SU-DHL-6 (cell line): Measurements from ENCODE around the gene MALRD1.

Experiments used
- H2AFZ ChIP-seq: fragments of 200-600 bp; sonication (generic); 2 replicates; pipeline ENCODE4 v1.6.1; 2014; ENCODE audit warnings: low read depth, mild to moderate bottlenecking, moderate library complexity, mixed read lengths, antibody characterized with exemption, low read length; ENCODE audit not compliant: severe bottlenecking
- H3F3A ChIP-seq: fragments of 200-600 bp; shearing (Covaris generic); 2 replicates; pipeline ENCODE4 v1.6.0; 2016; ENCODE audit warnings: antibody characterized with exemption, mild to moderate bottlenecking; ENCODE audit not compliant: insufficient read depth
- H3K27ac ChIP-seq: fragments of 200-600 bp; sonication (generic); 2 replicates; pipeline ENCODE4 v1.5.1; 2016; ENCODE audit warnings: low read depth, mild to moderate bottlenecking, low read length, moderate library complexity, mixed read lengths
- H3K27me3 ChIP-seq: fragments of 200-600 bp; sonication (generic), shearing (Covaris generic); 2 replicates; pipeline ENCODE4 v1.6.0; 2014; ENCODE audit warnings: mild to moderate bottlenecking, low read length
- H3K36me3 ChIP-seq: fragments of 200-600 bp; sonication (generic); 2 replicates; pipeline ENCODE4 v1.6.1; 2014; ENCODE audit warnings: mild to moderate bottlenecking, low read length, mixed read lengths
- H3K4me2 ChIP-seq: fragments of 300-600, 200-600 bp; shearing (Covaris generic), sonication (generic); 2 replicates; pipeline ENCODE4 v1.6.0; 2014; ENCODE audit warnings: low read length, low read depth, mild to moderate bottlenecking; ENCODE audit not compliant: poor library complexity, severe bottlenecking
- H3K4me3 ChIP-seq: fragments of 200-600 bp; sonication (generic); 2 replicates; pipeline ENCODE4 v1.5.1; 2014; ENCODE audit warnings: antibody characterized with exemption, low read length, mild to moderate bottlenecking, mixed read lengths; ENCODE audit not compliant: insufficient read depth, poor library complexity, severe bottlenecking
- H3K79me2 ChIP-seq: fragments of 200-600 bp; sonication (generic); 2 replicates; pipeline ENCODE4 v1.6.1; 2014; ENCODE audit warnings: mild to moderate bottlenecking, low read length, moderate library complexity; ENCODE audit not compliant: insufficient read depth
- H3K9ac ChIP-seq: fragments of 200-600 bp; sonication (generic); 2 replicates; pipeline ENCODE4 v1.7.0; 2014; ENCODE audit warnings: mild to moderate bottlenecking, low read length
- H3K9me2 ChIP-seq: fragments of 200-600 bp; sonication (generic); replicated peaks from 2 replicates; pipeline ENCODE4 v1.6.1; 2014; ENCODE audit warnings: low read length; ENCODE audit not compliant: insufficient read depth
- H3K9me3 ChIP-seq: fragments of 200-600 bp; sonication (generic); 2 replicates; pipeline ENCODE4 v1.6.1; 2014; ENCODE audit warnings: low read length, mixed read lengths; ENCODE audit not compliant: insufficient read depth
- H4K20me1 ChIP-seq: fragments of 200-600 bp; sonication (generic); 2 replicates; pipeline ENCODE4 v1.6.1; 2014; ENCODE audit warnings: low read depth, mild to moderate bottlenecking, antibody characterized with exemption, low read length, moderate library complexity, mixed read lengths
- CTCF ChIP-seq: fragments of 200-600 bp; sonication (generic); IDR thresholded peaks from one replicate; pipeline ENCODE4 v1.5.1; 2017; ENCODE audit warnings: antibody characterized with exemption, mild to moderate bottlenecking, low read length, moderate library complexity; ENCODE audit not compliant: insufficient read depth, poor library complexity, severe bottlenecking
- EZH2phosphoT487 ChIP-seq: fragments of 200-600 bp; sonication (generic), shearing (Covaris generic); conservative IDR thresholded peaks from 2 replicates; pipeline ENCODE4 v1.6.1; 2018; ENCODE audit warnings: mild to moderate bottlenecking, antibody characterized with exemption, low read length, moderate library complexity, mixed read lengths

MALRD1 gene

GRCh38 chr10:19606968-19607367, 558.4 kb downstream of the MALRD1 start:
- H3K27ac ChIP-seq: no peak overlapping the region
- H3K4me3 ChIP-seq: no peak overlapping the region
- no peak overlapping the region for H3K9ac ChIP-seq
- no peaks in the 10 kb centered on the region for H4K20me1 ChIP-seq
- no peaks in the 10 kb centered on the region for H3K36me3 ChIP-seq
- H3K4me2 ChIP-seq: no peak overlapping the region
- H3F3A ChIP-seq: no peaks in the 10 kb centered on the region
- no peak overlapping the region for H2AFZ ChIP-seq
- H3K9me3 ChIP-seq: no peaks in the 10 kb centered on the region
- no peaks in the 10 kb centered on the region for H3K27me3 ChIP-seq
- H3K79me2 ChIP-seq: no peaks in the 10 kb centered on the region
- TF ChIP-seq EZH2phosphoT487: no peak
- no peaks in the 10 kb centered on the region for H3K9me2 ChIP-seq

- no peak overlapping the region for H2AFZ ChIP-seq
- H4K20me1 ChIP-seq: no peaks in the 10 kb centered on the region
- no peaks in the 10 kb centered on the region for H3F3A ChIP-seq
- no peak overlapping the region for H3K4me3 ChIP-seq
- H3K27ac ChIP-seq: no peak overlapping the region
- no peak overlapping the region for H3K4me2 ChIP-seq
- no peaks in the 10 kb centered on the region for H3K79me2 ChIP-seq
- no peak for TF ChIP-seq EZH2phosphoT487
- TF ChIP-seq CTCF: no peak
- H3K9ac ChIP-seq: no peak overlapping the region
- no peaks in the 10 kb centered on the region for H3K27me3 ChIP-seq
- H3K36me3 ChIP-seq: no peaks in the 10 kb centered on the region
- no peaks in the 10 kb centered on the region for H3K9me3 ChIP-seq
- no peaks in the 10 kb centered on the region for H3K9me2 ChIP-seq
Observed at GRCh38 chr10:19611775-19612174, 563.2 kb downstream of the MALRD1 start.

- no peak overlapping the region for H3K4me3 ChIP-seq
- no peaks in the 10 kb centered on the region for H3K27me3 ChIP-seq
- no peaks in the 10 kb centered on the region for H3K79me2 ChIP-seq
- H4K20me1 ChIP-seq: no peaks in the 10 kb centered on the region
- H3K9me2 ChIP-seq: no peaks in the 10 kb centered on the region
- no peaks in the 10 kb centered on the region for H3F3A ChIP-seq
- H3K36me3 ChIP-seq: no peaks in the 10 kb centered on the region
- no peak overlapping the region for H3K4me2 ChIP-seq
- no peak overlapping the region for H2AFZ ChIP-seq
- no peak overlapping the region for H3K27ac ChIP-seq
- H3K9me3 ChIP-seq: no peaks in the 10 kb centered on the region
- H3K9ac ChIP-seq: no peak overlapping the region
- TF ChIP-seq CTCF (no peak), EZH2phosphoT487 (no peak)
Observed at GRCh38 chr10:19616966-19617365, 568.4 kb downstream of the MALRD1 start.

GRCh38 chr10:19620811-19621210, 572.2 kb downstream of the MALRD1 start:
- Histone ChIP-seq H4K20me1 (no peaks in the 10 kb centered on the region), H3K4me3 (no peak overlapping the region), H3K27me3 (no peaks in the 10 kb centered on the region), H3K9me2 (no peaks in the 10 kb centered on the region), H2AFZ (no peak overlapping the region), H3K4me2 (no peak overlapping the region), H3K27ac (no peak overlapping the region), H3K79me2 (no peaks in the 10 kb centered on the region), H3K9me3 (no peaks in the 10 kb centered on the region), H3K36me3 (no peaks in the 10 kb centered on the region), H3F3A (no peaks in the 10 kb centered on the region), H3K9ac (no peak overlapping the region)
- TF ChIP-seq EZH2phosphoT487 (no peak), CTCF (no peak)
